Spleen (tissue), 7 donors: Measurements from ENCODE around the gene PCID2.

ENCODE experiments used
- POLR2A ChIP-seq, 3 donors: fragments of 450-650 bp; IDR thresholded peaks; one replicate each; pipeline ENCODE4 v1.5.1; 2017; ENCODE audit warnings: antibody characterized with exemption in 3 of 3, mild to moderate bottlenecking in 1 of 3
- POLR2AphosphoS5 ChIP-seq, 3 donors: sonication (generic); formaldehyde crosslinking; IDR thresholded peaks; one replicate each; pipeline ENCODE4 v1.5.1; 2017; ENCODE audit warnings: antibody characterized with exemption in 3 of 3
- TF ChIP-seq, protein P1 (sequence below), 11 experiments: fragments of 200-600 bp in 7 of 11; fragments of 450-650 bp in 4 of 11; sonication (generic) in 4 of 11; IDR thresholded peaks in 8 of 11; conservative IDR thresholded peaks in 3 of 11; 1 replicate in 7 of 11; 2 replicates in 4 of 11; pipeline versions ENCODE4 v1.4.0 to v1.8.0; 2016 to 2021; ENCODE audit warnings: antibody characterized with exemption in 11 of 11, inconsistent platforms in 4 of 11, mild to moderate bottlenecking in 1 of 11
- donor health status: DM: no; HTN: no; CAD: no; lungs with moderate emphysema.
- donor health status: DM: no; HTN: no; CAD: no.
- donor health status: DM: no; HTN: no; CAD: no.

DNA sequence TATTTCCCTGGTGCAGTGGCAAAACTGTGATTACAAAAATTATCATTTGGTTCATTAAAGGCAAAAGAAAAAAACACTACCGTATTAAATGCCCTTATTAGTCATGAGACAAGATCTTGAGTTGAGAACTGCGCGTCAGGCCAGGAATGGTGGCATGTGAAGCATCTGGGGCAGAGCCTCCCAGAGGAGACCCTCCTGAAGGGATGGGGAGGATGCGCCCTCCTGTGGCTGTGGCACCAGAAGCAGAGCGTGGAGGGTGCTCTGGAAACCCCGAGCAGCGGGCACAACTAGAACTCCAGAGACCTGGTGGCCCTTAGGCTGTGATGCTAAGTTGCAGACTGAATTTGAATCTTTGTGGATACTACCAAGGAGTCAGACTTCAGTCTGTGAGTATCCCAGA is 12.4 kb upstream of the PCID2 start:
- TF ChIP-seq, protein P1, sequence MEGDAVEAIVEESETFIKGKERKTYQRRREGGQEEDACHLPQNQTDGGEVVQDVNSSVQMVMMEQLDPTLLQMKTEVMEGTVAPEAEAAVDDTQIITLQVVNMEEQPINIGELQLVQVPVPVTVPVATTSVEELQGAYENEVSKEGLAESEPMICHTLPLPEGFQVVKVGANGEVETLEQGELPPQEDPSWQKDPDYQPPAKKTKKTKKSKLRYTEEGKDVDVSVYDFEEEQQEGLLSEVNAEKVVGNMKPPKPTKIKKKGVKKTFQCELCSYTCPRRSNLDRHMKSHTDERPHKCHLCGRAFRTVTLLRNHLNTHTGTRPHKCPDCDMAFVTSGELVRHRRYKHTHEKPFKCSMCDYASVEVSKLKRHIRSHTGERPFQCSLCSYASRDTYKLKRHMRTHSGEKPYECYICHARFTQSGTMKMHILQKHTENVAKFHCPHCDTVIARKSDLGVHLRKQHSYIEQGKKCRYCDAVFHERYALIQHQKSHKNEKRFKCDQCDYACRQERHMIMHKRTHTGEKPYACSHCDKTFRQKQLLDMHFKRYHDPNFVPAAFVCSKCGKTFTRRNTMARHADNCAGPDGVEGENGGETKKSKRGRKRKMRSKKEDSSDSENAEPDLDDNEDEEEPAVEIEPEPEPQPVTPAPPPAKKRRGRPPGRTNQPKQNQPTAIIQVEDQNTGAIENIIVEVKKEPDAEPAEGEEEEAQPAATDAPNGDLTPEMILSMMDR (IDR thresholded peaks at IDR 0.05 in 8 of 11, conservative IDR thresholded peaks at IDR 0.05 in 3 of 11), result peak in 1 of 11 experiments; percentile 29
- TF ChIP-seq POLR2AphosphoS5 (IDR thresholded peaks at IDR 0.05) (no peak), POLR2A (IDR thresholded peaks at IDR 0.05) (no peak)
